IgD-negative memory B cell (primary cell): ENCODE measurements around the gene RAPGEF1. TPM values are rescaled to one million over a fixed set of nuclear protein-coding genes. Genes with fewer than 3 reads are reported as not detected.

ENCODE experiments used
- H3K27ac Mint-ChIP-seq, 3 donors: one replicate each; pipeline ENCODE4 v1.8.0; 2020 to 2022; ENCODE audit warnings: mild to moderate bottlenecking in 3 of 3, mixed read lengths in 3 of 3, moderate library complexity in 1 of 3
- H3K27me3 Mint-ChIP-seq: one replicate; pipeline ENCODE4 v1.8.0; 2021; ENCODE audit warnings: mixed read lengths
- H3K36me3 Mint-ChIP-seq: one replicate; pipeline ENCODE4 v1.8.0; 2020; ENCODE audit warnings: mild to moderate bottlenecking, mixed read lengths
- H3K4me1 Mint-ChIP-seq, 3 donors: one replicate each; pipeline ENCODE4 v1.8.0; 2020 to 2022; ENCODE audit warnings: mixed read lengths in 3 of 3, mild to moderate bottlenecking in 1 of 3
- H3K4me3 Mint-ChIP-seq, 4 donors: one replicate each; pipeline ENCODE4 v1.8.0; 2020 to 2022; ENCODE audit warnings: mild to moderate bottlenecking in 4 of 4, mixed read lengths in 4 of 4, moderate library complexity in 3 of 4
- H3K9me3 Mint-ChIP-seq, 3 donors: one replicate each; pipeline ENCODE4 v1.8.0; 2020 to 2021; ENCODE audit warnings: mixed read lengths in 3 of 3, mild to moderate bottlenecking in 1 of 3
- polyA plus RNA-seq: library from polyadenylated mRNA; unstranded; fragments of 300-500 nt; fragmentation: Illumina TruSeq; gene quantifications from one replicate; pipeline ENCODE4 v1.2.3, GENCODE V29; 2021

Gene RAPGEF1
- polyA plus RNA-seq, 1 donor from 2014 or later: 40.8 TPM

GRCh38 chr9:131738293-131739132, 1.4 kb downstream of the RAPGEF1 start:
- H3K4me3 Mint-ChIP-seq: peak overlapping the region; percentile 82 to 99 (median 96)
- no peaks in the 10 kb centered on the region for H3K9me3 Mint-ChIP-seq
- H3K27me3 Mint-ChIP-seq: no peaks in the 10 kb centered on the region
- peak overlapping the region; percentile 94 to 99 (median 95) for H3K27ac Mint-ChIP-seq
- peaks cover 47 to 52% (median 48%) of the 10 kb centered on the region in 3 donors for H3K4me1 Mint-ChIP-seq
- H3K36me3 Mint-ChIP-seq: peaks cover 8% of the 10 kb centered on the region

- peaks cover 8% of the 10 kb centered on the region for H3K36me3 Mint-ChIP-seq
- H3K4me1 Mint-ChIP-seq: peaks cover 51 to 54% (median 53%) of the 10 kb centered on the region in 3 donors
- no peaks in the 10 kb centered on the region for H3K27me3 Mint-ChIP-seq
- peak overlapping the region; percentile 94 to 99 (median 95) for H3K27ac Mint-ChIP-seq
- peak overlapping the region; percentile 71 to 93 (median 78) for H3K4me3 Mint-ChIP-seq
- no peaks in the 10 kb centered on the region for H3K9me3 Mint-ChIP-seq
Observed at GRCh38 chr9:131737426-131737825, 2.5 kb downstream of the RAPGEF1 start.

- H3K4me3 Mint-ChIP-seq: peak overlapping the region; percentile 71 to 93 (median 78)
- H3K27me3 Mint-ChIP-seq: no peaks in the 10 kb centered on the region
- H3K27ac Mint-ChIP-seq: peak overlapping the region; percentile 94 to 99 (median 95)
- H3K36me3 Mint-ChIP-seq: peaks cover 8% of the 10 kb centered on the region
- peaks cover 59 to 61% (median 60%) of the 10 kb centered on the region in 3 donors for H3K4me1 Mint-ChIP-seq
- H3K9me3 Mint-ChIP-seq: no peaks in the 10 kb centered on the region
Observed at GRCh38 chr9:131736431-131736830, 3.4 kb downstream of the RAPGEF1 start.

GRCh38 chr9:131735238-131736128, 4.4 kb downstream of the RAPGEF1 start:
- no peaks in the 10 kb centered on the region for H3K9me3 Mint-ChIP-seq
- peaks cover 8% of the 10 kb centered on the region for H3K36me3 Mint-ChIP-seq
- H3K4me1 Mint-ChIP-seq: peaks cover 62 to 69% (median 67%) of the 10 kb centered on the region in 3 donors

GRCh38 chr9:131734781-131735180, 5.1 kb downstream of the RAPGEF1 start:
- Mint-ChIP-seq H3K4me1 (peaks cover 62 to 71% (median 69%) of the 10 kb centered on the region in 3 donors), H3K36me3 (peaks cover 8% of the 10 kb centered on the region), H3K27me3 (no peaks in the 10 kb centered on the region), H3K27ac (peak overlapping the region; percentile 94 to 99 (median 95)), H3K9me3 (no peaks in the 10 kb centered on the region), H3K4me3 (peak overlapping the region; percentile 71 to 85 (median 78))

More at GRCh38 chr9:131735238-131736128, 4.4 kb downstream of the RAPGEF1 start:
- H3K4me3 Mint-ChIP-seq: peak overlapping the region; percentile 71 to 93 (median 78)
- H3K27ac Mint-ChIP-seq: peak overlapping the region; percentile 94 to 99 (median 95)
- H3K27me3 Mint-ChIP-seq: no peaks in the 10 kb centered on the region

- peak overlapping the region; percentile 94 to 99 (median 95) for H3K27ac Mint-ChIP-seq
- H3K27me3 Mint-ChIP-seq: no peaks in the 10 kb centered on the region
- H3K4me3 Mint-ChIP-seq: peak overlapping the region; percentile 71 to 85 (median 78)
- peaks cover 66 to 74% (median 73%) of the 10 kb centered on the region in 3 donors for H3K4me1 Mint-ChIP-seq
- H3K9me3 Mint-ChIP-seq: no peaks in the 10 kb centered on the region
- peaks cover 8% of the 10 kb centered on the region for H3K36me3 Mint-ChIP-seq
Observed at GRCh38 chr9:131734165-131734610, 5.7 kb downstream of the RAPGEF1 start.

GRCh38 chr9:131733541-131734061, 6.3 kb downstream of the RAPGEF1 start:
- H3K27ac Mint-ChIP-seq: peak overlapping the region; percentile 94 to 99 (median 95)
- no peaks in the 10 kb centered on the region for H3K9me3 Mint-ChIP-seq
- peaks cover 63 to 75% (median 73%) of the 10 kb centered on the region in 3 donors for H3K4me1 Mint-ChIP-seq
- peaks cover 5% of the 10 kb centered on the region for H3K36me3 Mint-ChIP-seq
- no peaks in the 10 kb centered on the region for H3K27me3 Mint-ChIP-seq
- peak overlapping the region; percentile 71 to 85 (median 78) for H3K4me3 Mint-ChIP-seq

GRCh38 chr9:131732636-131733289, 7.1 kb downstream of the RAPGEF1 start:
- H3K4me3 Mint-ChIP-seq: peak overlapping the region; percentile 54 to 85 (median 76)
- H3K9me3 Mint-ChIP-seq: no peaks in the 10 kb centered on the region
- H3K27ac Mint-ChIP-seq: peak overlapping the region; percentile 94 to 99 (median 99)
- no peaks in the 10 kb centered on the region for H3K27me3 Mint-ChIP-seq
- peaks cover 67 to 81% (median 75%) of the 10 kb centered on the region in 3 donors for H3K4me1 Mint-ChIP-seq
- peaks cover 5% of the 10 kb centered on the region for H3K36me3 Mint-ChIP-seq

GRCh38 chr9:131732061-131732526, 7.8 kb downstream of the RAPGEF1 start:
- peak overlapping the region; percentile 94 to 100 (median 99) for H3K27ac Mint-ChIP-seq
- H3K9me3 Mint-ChIP-seq: no peaks in the 10 kb centered on the region
- H3K36me3 Mint-ChIP-seq: peaks cover 5% of the 10 kb centered on the region
- peaks cover 70 to 84% (median 76%) of the 10 kb centered on the region in 3 donors for H3K4me1 Mint-ChIP-seq
- H3K4me3 Mint-ChIP-seq: peak overlapping the region; percentile 71 to 91 (median 82)
- H3K27me3 Mint-ChIP-seq: no peaks in the 10 kb centered on the region

GRCh38 chr9:131731644-131732043, 8.2 kb downstream of the RAPGEF1 start:
- Mint-ChIP-seq H3K36me3 (peaks cover 5% of the 10 kb centered on the region), H3K9me3 (no peaks in the 10 kb centered on the region), H3K27ac (peak overlapping the region; percentile 94 to 100 (median 99)), H3K27me3 (no peaks in the 10 kb centered on the region), H3K4me1 (peaks cover 67 to 84% (median 76%) of the 10 kb centered on the region in 3 donors), H3K4me3 (peak overlapping the region; percentile 71 to 91 (median 82))

- H3K4me3 Mint-ChIP-seq: peak overlapping the region; percentile 71 to 91 (median 82)
- peaks cover 66 to 84% (median 75%) of the 10 kb centered on the region in 3 donors for H3K4me1 Mint-ChIP-seq
- peaks cover 5% of the 10 kb centered on the region for H3K36me3 Mint-ChIP-seq
- no peaks in the 10 kb centered on the region for H3K9me3 Mint-ChIP-seq
- H3K27me3 Mint-ChIP-seq: no peaks in the 10 kb centered on the region
- H3K27ac Mint-ChIP-seq: peak overlapping the region; percentile 94 to 100 (median 99)
Observed at GRCh38 chr9:131731237-131731636, 8.6 kb downstream of the RAPGEF1 start.

- Mint-ChIP-seq H3K4me3 (peak overlapping the region; percentile 79 to 94 (median 92)), H3K4me1 (peaks cover 56 to 80% (median 67%) of the 10 kb centered on the region in 3 donors), H3K9me3 (no peaks in the 10 kb centered on the region), H3K27ac (peak overlapping the region; percentile 94 to 100 (median 99)), H3K36me3 (no peaks in the 10 kb centered on the region), H3K27me3 (no peaks in the 10 kb centered on the region)
Observed at GRCh38 chr9:131728961-131729360, 10.9 kb downstream of the RAPGEF1 start.

GRCh38 chr9:131728546-131728910, 11.3 kb downstream of the RAPGEF1 start:
- Mint-ChIP-seq H3K9me3 (no peaks in the 10 kb centered on the region), H3K36me3 (no peaks in the 10 kb centered on the region), H3K27me3 (no peaks in the 10 kb centered on the region), H3K4me3 (peak overlapping the region; percentile 79 to 94 (median 92)), H3K4me1 (peaks cover 53 to 79% (median 64%) of the 10 kb centered on the region in 3 donors), H3K27ac (peak overlapping the region; percentile 94 to 100 (median 99))
